Measurements from ENCODE around the gene NTNG1.

DNA sequence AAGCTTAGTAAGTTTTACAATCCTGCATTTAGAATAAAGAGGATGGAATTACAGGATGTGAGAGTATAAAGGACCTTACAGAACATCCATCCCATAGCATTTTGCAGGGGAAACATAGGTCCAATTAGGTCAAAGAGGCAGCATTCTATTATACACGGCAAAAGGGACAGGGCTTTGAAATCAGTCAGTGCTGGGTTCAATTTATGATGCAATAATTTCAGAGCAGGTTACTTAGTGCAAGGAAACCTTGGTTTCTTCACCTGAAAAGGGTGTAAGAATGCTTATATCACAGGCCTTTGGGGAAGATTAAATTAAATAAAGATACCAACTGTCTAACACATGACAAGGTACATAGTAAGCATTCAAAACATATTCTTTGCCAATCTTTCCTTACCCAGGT is 17.1 kb upstream of the NTNG1 start:
- TF ChIP-seq, protein P1, sequence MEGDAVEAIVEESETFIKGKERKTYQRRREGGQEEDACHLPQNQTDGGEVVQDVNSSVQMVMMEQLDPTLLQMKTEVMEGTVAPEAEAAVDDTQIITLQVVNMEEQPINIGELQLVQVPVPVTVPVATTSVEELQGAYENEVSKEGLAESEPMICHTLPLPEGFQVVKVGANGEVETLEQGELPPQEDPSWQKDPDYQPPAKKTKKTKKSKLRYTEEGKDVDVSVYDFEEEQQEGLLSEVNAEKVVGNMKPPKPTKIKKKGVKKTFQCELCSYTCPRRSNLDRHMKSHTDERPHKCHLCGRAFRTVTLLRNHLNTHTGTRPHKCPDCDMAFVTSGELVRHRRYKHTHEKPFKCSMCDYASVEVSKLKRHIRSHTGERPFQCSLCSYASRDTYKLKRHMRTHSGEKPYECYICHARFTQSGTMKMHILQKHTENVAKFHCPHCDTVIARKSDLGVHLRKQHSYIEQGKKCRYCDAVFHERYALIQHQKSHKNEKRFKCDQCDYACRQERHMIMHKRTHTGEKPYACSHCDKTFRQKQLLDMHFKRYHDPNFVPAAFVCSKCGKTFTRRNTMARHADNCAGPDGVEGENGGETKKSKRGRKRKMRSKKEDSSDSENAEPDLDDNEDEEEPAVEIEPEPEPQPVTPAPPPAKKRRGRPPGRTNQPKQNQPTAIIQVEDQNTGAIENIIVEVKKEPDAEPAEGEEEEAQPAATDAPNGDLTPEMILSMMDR (IDR thresholded peaks at IDR 0.05) = no peak
- TF ChIP-seq EP300 (IDR thresholded peaks at IDR 0.05) (no peak), POLR2A (IDR thresholded peaks at IDR 0.05) (no peak)
